EH (cell line): ENCODE data around the gene FAM78B.

Source experiments
- DNase-seq: peaks from one replicate; pipeline ENCODE4 v3.0.0-alpha.2; 2015; ENCODE audit warnings: low read depth

Gene FAM78B

GRCh38 chr1:166164995-166165660, 1.7 kb downstream of the FAM78B start:
- peak; percentile 27 for DNase-seq

GRCh38 chr1:166164646-166164994, 2.2 kb downstream of the FAM78B start:
- DNase-seq: no peak

GRCh38 chr1:166159656-166160055, 7.1 kb downstream of the FAM78B start:
- DNase-seq: no peak

GRCh38 chr1:166156674-166157073, 10.1 kb downstream of the FAM78B start:
- no peak for DNase-seq

- no peak for DNase-seq
These were observed 11.7 kb downstream of the FAM78B start for GRCh38 chr1:166155108-166155507.

GRCh38 chr1:166153525-166154314, 13.1 kb downstream of the FAM78B start:
- DNase-seq: no peak

GRCh38 chr1:166152978-166153377, 13.8 kb downstream of the FAM78B start:
- no peak for DNase-seq

GRCh38 chr1:166151804-166152203, 15.0 kb downstream of the FAM78B start:
- DNase-seq: no peak

- no peak for DNase-seq
These were observed 21.3 kb downstream of the FAM78B start for GRCh38 chr1:166145499-166145898.

GRCh38 chr1:166141969-166142368, 24.8 kb downstream of the FAM78B start:
- DNase-seq: no peak

GRCh38 chr1:166140251-166140650, 26.6 kb downstream of the FAM78B start:
- DNase-seq: no peak

- DNase-seq: no peak
These were observed 27.1 kb downstream of the FAM78B start for GRCh38 chr1:166139735-166140134.

- DNase-seq: no peak
These were observed 30.0 kb downstream of the FAM78B start for GRCh38 chr1:166136699-166137401.

GRCh38 chr1:166136222-166136621, 30.6 kb downstream of the FAM78B start:
- no peak for DNase-seq

- DNase-seq: no peak
These were observed 32.9 kb downstream of the FAM78B start for GRCh38 chr1:166133857-166134256.

- no peak for DNase-seq
These were observed 33.4 kb downstream of the FAM78B start for GRCh38 chr1:166133276-166133841.

GRCh38 chr1:166132496-166132895, 34.3 kb downstream of the FAM78B start:
- DNase-seq: no peak

- DNase-seq: no peak
These were observed 37.8 kb downstream of the FAM78B start for GRCh38 chr1:166129006-166129405.

GRCh38 chr1:166128195-166128594, 38.6 kb downstream of the FAM78B start:
- DNase-seq: no peak

GRCh38 chr1:166127003-166127402, 39.8 kb downstream of the FAM78B start:
- DNase-seq: no peak

GRCh38 chr1:166122873-166123466, 43.8 kb downstream of the FAM78B start:
- no peak for DNase-seq

GRCh38 chr1:166121010-166121409, 45.8 kb downstream of the FAM78B start:
- no peak for DNase-seq
